Suppressor macrophage (primary cell): ENCODE results near the gene SNX25.

Experiments
- DNase-seq, 4 experiments: peaks; one replicate each; pipeline ENCODE4 v3.0.0-alpha.2; 2020 to 2022

The SNX25 gene

DNA sequence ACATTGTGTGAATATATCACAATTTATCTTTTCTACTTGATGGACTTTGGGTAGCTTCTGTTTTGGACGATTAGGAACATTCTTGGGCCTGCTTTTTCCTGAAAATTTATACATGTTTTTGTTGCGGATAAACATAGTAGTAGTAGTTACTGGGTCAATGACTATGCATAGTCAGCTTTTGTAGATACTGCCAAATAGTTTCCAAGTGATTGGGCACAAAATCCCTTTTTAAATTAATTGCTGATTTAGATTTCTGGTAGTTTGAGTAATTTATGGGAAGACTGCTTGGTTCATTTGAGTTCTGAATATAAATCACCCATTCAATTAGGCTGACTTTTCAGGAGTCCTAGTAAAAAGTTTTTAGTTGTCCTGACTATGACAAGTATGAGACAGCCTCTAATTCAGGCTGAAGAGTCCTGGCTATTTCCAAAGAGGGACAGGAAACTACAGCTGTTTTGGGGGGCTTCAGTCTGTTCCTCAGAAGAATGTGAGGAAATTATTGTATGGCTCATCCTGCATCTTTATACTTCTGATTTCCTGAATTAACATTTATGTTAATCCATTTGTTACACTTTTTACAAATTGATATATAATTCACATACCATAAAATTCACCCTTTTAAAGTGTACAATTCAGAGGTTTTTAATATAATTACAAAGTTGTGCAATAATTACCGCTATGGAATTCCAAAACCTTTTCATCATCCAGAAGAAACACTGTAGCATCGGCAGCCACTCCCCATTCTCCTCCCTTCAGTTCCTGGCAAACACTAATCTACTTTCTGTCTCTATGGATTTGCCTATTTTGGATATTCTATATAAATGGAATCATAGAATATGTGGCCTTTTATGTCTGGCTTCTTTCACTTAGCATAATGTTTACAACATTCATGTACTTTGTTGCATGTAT, 172.1 kb downstream of the SNX25 start:
- DNase-seq: no peak

DNA sequence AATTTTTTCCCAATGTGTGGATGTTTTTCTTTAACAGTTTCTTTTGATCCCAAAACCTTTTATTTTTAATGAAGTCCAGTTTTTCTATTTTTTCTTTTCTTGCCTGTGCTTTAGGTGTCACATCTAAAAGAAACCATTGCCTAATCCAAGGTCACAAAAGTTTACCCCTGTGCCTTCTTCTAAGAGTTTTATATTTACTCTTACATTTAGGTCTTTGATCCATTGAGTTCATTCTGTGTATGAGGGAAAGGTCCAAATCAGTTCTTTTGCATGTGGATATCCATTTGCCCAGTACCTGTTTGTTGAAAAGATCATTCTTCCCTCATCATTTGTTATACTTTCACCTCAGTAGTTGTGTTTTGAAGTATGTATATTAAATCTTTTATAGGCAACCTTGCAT, 173.4 kb downstream of the SNX25 start:
- DNase-seq: no peak

DNA sequence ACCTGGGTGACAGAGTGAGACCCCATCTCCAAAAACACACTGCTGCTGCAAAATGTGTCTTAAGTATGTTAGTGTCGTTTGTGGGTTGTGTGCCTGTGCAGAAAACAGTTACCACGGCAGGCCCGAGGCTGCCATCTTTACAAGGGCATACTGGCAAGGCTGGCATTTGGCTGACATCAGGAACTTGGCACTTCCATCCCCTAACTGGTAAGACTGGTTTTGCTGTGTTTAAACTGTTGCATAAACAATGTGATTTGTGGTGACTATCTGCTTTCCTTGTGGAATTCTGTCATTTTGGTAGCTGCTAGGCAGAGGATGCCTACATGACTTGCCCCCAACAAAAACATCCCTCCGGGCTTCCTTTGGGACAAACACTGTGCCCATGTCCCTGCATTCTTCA, 174.1 kb downstream of the SNX25 start:
- no peak for DNase-seq

DNA sequence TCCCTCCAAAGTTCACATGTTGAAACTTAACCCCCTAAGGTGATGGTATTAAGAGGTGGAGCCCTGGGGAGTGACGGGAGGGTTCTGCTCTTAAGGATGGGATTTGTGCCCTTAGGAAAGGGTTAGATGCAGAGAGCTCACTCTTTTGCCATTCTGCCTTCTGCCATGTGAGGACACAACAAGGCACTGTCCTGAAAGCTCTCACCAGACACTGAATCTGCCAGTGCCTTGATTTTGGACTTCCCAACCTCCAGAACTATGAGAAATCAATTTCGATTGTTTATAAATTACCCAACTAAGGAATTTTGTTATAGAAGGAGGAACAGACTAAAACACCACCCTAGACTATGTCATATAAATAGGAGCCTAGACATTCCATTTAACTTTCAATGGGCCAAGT, 174.7 kb downstream of the SNX25 start:
- no peak for DNase-seq

DNA sequence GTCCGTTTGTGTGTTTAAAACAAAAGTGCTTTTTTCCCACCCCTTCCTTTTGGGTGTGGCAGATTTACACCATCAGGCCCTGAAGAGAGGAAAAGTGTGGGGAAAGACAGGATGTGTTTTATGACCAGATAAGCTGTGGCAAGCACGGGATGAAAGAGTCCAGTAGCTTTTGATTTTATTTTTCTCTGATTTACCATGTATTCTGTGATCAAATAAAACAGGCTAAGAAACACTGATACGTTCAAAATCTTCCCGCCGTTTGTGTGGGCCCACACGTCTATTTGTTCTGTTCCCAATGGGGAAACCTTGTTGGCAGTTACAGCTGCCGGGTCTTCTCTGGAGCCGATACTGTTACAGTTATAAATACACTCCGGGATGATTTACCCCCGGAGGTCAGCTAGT, 175.5 kb downstream of the SNX25 start:
- no peak for DNase-seq

DNA sequence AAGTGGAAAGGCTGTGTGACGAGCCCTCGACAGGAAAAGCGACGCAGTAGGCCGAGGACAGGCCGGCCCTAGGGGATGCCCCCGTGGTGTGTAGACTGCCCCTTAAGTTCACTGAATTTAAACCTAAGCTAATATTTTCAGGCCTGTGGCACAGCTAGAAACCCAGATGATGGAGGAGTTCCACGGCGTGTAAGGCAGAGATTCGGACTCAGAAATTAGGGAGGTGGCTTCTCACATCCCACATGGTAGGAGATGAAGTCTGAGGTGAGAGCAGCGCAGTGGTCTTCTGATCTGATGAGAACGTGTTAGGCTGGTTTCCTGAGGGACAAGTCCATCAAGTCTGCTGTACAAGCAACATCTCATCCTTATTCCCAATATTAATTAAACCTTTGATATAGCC, 178.6 kb downstream of the SNX25 start:
- no peak for DNase-seq

DNA sequence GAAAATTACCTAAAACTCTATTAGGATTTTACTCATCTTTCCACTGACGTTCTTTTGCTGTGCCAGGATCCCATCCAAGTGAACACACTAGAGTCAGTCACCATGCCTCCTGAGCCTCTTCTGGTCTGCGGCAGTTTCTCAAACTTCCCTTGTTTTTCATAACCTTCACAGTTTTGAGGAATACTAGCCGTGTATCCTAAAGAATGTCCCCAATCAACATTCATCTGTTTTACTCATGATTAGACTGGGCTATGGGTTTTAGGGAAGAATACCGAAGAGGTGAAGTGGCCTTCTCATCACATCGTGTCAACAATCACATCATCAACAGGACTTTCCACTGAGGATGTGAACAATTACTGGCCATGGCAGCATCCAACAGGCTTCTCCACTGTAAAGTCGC, 181.5 kb downstream of the SNX25 start:
- DNase-seq: no peak

DNA sequence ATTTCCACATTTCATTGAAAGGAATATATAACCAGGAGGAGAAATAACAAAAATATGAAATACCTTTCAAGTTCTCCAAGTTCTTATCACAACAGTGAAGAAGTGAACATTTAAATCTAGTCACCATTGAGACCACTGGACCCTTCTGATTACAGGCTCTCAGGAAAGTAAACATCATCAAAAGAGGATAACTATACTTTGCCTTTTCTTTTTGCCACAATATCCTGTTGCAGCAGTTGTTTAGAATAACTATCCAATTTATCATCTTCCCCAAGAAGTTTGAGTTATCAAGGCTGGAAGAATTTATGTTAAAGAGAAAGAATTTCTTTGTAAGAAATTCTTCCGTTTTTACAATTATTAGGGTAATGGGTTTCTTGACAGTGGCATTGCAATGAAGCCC, 182.8 kb downstream of the SNX25 start:
- no peak for DNase-seq

DNA sequence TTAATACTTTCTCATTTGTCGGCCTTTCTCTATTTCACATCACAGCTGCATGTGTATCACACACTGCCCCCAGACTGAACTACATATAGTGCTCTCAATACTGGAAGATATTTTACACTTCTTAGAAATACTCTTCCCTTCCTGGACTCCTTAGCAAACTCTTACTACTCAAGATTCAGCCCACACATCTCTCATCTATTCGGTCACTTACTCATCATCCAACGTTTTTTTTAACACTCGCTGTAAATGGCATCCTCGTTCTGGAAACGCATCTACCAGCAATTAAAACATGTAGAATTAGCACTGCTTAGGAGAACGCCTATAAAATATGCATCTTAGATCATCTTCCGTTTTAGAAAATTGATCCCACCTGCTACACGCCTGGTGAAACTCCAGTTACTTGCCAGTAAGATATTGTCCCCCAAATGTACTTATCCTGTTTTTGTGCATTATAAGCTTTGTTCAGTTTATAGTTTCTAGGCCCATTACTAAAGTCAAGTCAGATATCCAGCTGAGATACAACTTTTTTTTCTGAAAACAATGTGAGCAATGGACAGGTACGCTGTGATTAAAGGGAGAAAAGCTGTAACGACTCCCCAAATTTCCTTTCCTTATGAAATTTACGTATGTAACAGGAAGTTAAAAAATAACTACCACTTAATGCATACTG, 185.3 kb downstream of the SNX25 start:
- DNase-seq: no peak

DNA sequence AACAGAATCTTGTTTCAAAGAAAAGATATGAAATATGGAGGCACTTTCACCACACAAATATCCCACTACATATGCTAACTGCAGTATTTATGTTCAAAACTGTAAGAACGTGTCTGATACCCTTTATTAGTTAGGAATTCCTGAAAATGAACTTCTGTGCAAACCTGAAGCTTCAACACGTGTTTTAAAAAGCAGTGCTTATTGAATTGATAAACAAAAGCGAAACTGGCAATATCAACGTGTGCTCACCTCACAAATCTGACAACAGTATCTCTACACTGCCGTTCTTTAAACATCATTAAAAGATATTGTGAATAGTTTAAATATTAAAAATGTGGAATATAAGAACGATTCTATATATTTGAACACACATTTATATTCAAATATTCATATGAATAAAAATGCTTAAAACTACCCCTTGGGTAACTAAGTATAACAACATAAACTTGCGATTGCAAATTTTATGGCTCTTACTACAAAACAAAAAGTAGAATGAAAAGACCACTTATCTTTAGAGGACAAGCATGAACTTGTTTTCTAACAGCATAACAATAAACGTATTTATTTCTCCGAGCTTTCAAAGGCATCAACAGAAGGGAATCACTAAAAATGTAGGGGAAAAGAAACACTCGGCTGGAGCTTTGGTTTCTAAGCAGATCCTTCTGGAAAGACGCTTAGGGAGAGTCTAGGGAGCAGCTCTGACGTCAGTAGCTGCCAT, 186.0 kb downstream of the SNX25 start, which contains the start of gene LRP2BP:
Gene LRP2BP (minus strand): TSS at position 687 of the 718 bp plus-strand sequence. CDS start 17,738 bp downstream, outside the sequence.
- peak in 1 of 4 experiments; percentile 18 for DNase-seq

DNA sequence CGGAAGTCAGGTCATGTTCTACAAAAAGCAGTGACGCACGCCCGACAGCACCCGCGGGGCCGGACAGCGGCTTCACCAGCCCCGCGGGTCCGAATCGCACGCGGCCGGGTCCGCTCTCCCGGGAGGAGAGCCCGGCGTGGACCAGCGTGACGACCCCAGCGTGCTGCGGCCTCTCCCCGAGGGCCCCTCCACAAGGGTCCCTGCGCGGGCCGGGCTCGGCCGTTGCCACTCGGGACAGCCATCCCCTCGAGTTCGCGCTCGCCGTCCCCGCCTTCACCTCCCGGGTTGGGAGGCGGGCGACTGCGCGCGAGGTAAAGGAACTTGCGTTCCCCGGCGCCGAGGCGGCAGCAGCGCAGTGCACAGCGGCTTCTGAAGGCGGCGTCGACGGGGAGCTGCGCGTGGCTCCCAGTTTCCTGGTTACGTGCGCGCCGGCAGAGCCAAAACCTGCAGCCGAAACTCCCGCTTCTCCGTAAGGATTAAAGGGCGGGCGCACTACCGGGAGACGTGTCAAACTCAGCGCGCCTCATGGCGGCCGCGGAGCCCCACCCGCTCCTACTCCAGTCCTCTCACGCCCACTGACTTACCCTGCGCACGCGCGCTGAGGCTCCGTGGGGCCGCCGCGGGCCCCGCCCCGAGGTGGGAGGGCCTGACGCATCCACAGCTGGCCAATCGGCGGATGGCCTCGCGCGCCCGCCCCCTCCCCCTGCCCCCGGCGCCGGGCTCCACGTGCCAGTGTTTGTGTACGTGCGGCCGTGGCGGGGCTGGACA, 186.7 kb downstream of the SNX25 start:
- peak; percentile 98 to 99 (median 99) for DNase-seq

DNA sequence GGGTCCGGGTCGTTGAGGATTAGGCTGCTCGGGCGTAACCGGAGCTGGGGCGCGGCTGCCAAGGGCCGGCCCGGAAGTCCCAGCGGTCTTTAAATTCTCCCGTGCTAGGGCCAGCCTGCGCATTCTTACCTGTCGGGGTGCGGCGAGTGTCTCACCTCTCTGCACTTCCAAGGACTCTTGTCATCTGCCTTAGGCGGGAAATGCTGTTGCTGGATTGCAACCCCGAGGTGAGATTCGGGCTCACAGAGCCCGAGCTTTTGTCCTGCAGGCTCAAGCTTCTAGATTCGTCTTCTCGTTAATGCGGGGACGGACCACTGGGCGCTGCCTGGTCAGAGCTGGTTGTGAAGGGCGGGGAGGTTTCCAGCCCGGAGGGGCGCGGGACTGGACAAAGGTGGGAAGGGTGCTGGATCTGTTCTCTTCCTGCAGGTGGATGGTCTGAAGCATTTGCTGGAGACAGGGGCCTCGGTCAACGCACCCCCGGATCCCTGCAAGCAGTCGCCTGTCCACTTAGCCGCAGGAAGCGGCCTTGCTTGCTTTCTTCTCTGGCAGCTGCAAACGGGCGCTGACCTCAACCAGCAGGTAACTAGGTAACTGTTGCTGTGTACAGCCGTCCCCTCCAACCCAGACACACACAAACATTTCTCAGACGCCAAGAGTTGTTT, 187.5 kb downstream of the SNX25 start, which contains the start of gene ANKRD37:
Gene ANKRD37 (plus strand): TSS at position 118 of the 662 bp plus-strand sequence. CDS start 83 bp downstream, at position 201.
- DNase-seq: peak in 2 of 4 experiments; percentile 22 to 33

DNA sequence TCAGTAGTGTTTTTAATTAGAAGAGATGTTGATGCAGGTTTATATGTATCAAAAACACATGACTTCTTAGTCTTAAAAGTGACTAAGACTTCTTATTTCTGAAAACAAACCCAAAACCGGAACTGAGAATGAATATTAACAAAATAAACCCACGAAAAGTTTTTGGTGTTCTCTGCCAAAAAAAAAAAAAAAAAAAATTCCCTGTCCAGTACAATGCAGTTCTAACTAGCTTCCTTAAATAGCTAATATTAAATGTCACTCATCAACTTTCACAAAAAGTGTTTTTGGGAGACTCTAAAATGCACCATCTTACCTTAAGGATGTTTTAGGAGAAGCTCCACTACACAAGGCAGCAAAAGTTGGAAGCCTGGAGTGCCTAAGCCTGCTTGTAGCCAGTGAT, 189.2 kb downstream of the SNX25 start:
- peak in 2 of 4 experiments; percentile 62 to 67 for DNase-seq

DNA sequence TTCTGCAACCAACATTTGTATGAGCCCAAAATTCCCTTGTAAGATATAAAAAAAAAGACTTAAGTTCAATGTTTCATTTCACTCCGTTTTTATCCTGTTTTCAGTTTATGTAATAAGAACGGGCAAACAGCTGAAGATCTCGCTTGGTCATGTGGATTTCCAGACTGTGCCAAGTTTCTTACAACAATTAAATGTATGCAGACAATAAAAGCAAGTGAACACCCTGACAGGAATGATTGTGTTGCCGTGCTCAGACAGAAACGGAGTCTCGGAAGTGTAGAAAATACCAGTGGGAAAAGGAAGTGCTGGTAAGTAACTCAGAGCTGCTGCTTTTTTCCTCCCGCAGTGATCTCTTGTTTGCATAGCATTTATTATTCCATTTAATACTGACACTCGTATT, 190.1 kb downstream of the SNX25 start:
- no peak for DNase-seq

DNA sequence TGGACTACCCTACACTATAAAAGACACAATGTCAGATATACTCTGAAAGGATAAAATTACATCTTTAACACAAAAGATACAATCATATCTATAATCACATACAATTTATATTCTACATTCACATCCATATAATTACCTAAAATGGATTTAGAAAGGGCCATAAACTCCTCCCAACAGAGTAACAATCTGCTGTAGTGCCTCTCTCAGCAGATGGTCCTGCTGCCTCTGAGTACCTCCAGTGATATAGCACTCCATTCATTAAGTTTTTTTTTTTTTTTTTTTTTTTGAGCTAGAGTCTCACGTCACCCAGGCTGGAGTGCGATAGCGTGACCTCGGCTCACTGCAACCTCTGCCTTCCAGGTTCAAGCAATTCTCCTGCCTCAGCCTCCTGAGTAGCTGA, 194.6 kb downstream of the SNX25 start:
- DNase-seq: no peak

DNA sequence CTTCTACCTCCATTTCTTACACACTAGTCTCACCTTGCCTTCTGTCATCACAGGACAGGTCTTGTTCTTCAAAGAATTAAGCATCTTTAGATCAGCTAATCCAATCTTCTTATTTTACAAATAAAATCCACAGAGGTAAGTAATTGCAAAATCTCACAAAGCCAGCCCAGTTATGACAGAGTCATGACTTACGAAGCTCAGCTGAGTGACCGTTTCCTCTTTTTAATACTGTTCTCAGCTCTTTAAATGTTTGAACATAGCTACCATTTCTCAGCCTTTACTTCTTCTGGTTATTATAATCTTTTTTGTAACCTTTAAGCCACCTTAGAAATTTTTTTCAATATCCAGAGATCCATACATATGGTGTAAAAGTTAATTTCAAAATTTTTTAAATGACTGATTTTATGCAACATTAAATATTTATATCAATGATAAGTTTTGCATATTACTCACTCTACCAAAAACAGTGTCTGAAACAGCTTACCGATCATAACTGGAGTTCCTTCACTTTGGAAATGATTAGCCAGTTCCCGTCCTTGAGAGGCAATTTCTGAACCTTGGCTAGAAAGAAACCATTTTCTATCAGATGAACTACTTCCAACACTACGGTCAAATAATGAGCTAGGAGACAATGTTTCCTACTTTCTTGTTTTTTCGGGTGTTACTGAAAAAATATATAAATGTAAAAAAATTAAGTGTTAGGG, 196.1 kb downstream of the SNX25 start:
- DNase-seq: peak; percentile 61 to 84 (median 72)

DNA sequence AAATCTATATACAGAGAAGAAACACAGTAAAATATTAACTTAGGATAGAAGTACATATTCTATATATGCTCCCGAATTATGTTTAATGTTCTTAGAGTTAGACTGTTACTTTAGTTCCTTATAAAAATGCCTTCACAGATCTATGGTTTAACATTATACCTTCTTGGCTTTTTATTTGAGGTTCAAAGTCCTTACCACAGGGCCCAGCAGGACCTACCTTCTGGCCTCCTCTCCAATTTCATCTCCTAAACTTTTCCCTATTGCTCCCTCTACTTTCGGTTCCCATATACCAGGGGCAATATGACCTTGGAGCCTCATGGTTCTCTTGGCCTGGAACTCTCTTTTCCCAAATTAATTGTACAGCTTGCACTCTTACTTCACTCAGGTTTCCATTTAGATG, 199.0 kb downstream of the SNX25 start:
- no peak for DNase-seq

DNA sequence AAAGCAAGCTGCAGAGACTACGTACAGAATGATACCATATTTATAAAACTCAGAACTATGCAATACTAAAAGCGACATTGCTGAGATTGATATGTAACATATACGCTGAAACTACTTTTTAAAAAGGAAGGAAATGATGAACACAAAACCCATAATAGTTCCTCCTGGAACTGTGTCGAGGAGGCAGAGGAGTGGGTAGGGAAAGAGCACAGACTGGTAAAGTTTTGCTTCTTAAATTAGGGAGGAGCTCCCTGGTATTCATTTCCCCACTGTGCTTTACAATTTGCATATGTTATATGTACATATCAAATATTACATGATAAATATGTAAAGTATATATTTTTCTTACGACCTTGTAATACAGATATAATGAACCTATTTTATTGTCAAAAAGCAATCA, 202.5 kb downstream of the SNX25 start:
- peak; percentile 51 to 81 (median 70) for DNase-seq

DNA sequence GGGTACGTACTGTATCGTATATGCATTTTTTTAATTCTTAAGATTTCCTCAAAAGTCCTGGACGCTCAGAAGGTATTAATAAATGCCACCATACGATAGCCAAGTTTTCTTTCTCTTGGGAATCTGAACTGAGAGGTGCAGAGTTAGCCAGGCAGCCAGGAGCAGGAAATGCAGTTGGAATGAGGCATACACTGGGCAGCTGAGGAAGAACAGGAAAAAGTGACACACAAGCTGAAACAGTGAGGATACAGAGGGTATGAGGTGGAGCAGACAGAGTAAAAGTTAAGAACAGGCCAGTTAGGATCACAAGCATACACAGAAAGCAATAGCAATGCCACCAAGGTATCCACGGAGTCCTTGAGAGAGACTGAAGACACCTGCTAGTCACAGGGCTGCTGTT, 203.0 kb downstream of the SNX25 start:
- DNase-seq: no peak
